DOHH2 (cell line): Measurements from ENCODE around the gene CXCL9.

Source experiments
- EZH2phosphoT487 ChIP-seq: fragments of 200-600 bp; sonication (generic); IDR thresholded peaks from 2 replicates; pipeline ENCODE4 v1.6.1; 2017; ENCODE audit warnings: borderline replicate concordance, mild to moderate bottlenecking, antibody characterized with exemption, low read length, moderate library complexity, mixed read lengths
- TF ChIP-seq, protein P1 (sequence below): fragments of 200-600 bp; sonication (generic); IDR thresholded peaks from one replicate; pipeline ENCODE4 v1.5.1; 2014; ENCODE audit warnings: antibody characterized with exemption, mild to moderate bottlenecking, low read depth, low read length; ENCODE audit not compliant: poor library complexity, severe bottlenecking

DNA sequence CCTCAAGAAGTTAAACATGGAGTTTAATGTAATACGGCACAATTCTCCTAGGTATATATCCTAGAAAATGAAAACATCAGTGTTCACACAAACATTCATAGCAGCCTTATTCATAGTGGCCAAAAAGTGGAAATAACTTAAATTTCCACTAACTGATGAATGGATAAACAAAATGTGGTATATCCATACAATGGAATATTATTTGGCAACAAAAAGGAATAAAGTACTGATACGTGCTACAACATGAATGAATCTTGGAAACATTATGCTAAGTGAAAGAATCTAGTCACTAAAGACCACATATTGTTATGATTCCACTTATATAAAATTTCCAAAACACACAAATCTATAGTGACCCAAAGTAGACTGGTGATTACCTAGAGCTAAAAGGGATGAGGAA lies 31.1 kb downstream of the CXCL9 start:
- TF ChIP-seq, protein P1, sequence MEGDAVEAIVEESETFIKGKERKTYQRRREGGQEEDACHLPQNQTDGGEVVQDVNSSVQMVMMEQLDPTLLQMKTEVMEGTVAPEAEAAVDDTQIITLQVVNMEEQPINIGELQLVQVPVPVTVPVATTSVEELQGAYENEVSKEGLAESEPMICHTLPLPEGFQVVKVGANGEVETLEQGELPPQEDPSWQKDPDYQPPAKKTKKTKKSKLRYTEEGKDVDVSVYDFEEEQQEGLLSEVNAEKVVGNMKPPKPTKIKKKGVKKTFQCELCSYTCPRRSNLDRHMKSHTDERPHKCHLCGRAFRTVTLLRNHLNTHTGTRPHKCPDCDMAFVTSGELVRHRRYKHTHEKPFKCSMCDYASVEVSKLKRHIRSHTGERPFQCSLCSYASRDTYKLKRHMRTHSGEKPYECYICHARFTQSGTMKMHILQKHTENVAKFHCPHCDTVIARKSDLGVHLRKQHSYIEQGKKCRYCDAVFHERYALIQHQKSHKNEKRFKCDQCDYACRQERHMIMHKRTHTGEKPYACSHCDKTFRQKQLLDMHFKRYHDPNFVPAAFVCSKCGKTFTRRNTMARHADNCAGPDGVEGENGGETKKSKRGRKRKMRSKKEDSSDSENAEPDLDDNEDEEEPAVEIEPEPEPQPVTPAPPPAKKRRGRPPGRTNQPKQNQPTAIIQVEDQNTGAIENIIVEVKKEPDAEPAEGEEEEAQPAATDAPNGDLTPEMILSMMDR = no peak
- TF ChIP-seq EZH2phosphoT487 = no peak
